ENCODE data around the gene TCERG1L.
"Not testable (repeated sequence)": the region's sequence is repeated elsewhere in the genome, so short reads cannot be mapped to it uniquely, and the experiment has no call there.

Gene TCERG1L

GRCh38 chr10:131083915-131084790 lies 227.4 kb downstream of the TCERG1L start:
- DNase-seq (peak; percentile 12), ATAC-seq (peak; percentile 37)

DNA sequence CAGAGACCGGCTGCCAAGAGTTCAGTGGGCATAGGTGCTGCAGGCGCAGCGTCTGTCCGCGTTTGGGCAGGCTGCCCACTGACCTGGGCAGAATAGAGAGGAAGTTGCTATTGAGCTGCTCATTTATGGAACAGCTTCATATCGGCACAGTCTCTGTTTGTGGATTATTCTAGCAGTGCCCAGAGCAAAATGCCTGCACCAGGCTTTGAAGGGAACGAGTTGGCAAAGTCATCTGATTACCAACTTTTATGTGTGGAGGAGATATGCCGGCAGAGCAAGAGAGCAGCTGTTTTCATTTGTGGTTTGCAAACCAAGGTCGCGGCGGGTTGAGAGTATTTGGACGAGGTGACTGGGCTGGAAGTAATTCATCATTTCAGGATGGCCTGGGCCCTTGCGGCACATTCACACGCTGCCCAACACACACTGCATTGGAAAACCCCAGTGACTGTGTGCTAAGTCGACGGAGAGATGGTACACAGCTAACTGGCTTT lies 228.5 kb downstream of the TCERG1L start:
- no peak for DNase-seq
- no peak for ATAC-seq

DNA sequence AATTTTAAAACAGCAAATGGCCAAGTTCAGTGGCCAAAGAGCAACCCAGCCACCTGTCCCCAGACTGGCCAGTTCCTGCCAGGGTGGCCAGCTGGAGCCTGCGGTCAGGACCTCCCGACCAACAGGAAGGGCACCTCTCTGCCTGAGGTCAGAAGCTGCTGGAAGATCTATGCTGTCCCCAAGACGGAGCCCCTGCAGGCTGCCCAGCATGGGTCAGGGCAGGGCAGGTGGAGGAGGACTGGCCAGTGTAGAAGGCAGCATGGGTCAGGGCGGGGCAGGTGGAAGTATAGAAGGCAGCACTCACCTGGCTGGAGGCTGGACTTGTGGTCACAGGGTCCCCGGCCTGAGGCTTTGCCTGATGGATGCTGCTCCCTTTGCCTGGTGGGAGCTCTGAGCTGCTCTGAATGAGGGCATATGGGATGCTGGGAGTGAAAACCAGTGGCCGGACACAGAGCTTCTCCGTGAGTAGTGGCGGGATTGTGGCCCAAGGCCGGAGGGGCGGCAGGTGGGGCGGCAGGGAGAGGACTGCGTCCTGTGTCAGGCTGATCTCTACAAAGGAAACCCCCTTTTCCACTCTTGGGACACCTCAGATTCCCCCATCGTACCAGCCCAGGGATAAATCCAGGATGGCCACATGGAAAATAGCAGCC lies 229.2 kb downstream of the TCERG1L start:
- ATAC-seq (no peak), DNase-seq (no peak)

DNA sequence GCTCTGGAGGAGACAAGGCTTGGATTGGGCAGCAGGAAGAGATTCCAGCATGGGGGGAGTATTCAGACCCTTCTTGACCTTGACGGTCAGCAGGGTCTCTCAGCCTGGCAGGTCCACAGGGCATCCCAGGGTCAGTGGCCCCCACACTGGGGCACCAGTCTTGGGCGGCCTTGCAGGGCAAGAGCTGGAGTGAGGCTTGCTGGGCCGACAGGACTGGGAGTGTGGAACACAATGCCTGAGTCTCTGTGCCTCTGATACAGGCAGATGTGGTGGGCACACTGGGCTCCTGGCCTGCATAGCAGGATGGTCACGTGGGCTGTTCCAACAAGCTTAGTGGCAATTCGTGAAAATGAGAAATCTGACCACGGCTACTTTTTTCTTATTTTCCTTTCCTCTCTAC lies 229.7 kb downstream of the TCERG1L start:
- DNase-seq (no peak), ATAC-seq (no peak)

DNA sequence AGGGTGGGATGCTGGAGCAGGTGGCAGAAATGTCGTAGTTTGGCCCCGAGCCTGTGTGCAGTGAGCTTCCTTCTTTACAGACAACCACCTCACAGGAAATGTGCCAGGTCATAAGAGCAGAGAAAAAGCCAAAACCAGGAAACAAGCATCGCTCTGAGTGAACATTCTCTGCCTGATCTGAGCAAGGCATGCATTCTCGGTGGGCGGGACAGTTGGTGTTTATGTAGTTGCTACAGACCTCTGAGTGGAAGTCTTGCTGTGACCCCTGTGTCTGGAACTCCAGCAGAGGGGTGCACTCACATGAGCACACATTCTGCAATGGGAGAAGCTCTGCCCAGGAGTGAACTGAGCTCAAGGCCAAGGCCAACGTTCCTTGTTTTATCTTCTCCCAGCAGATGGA lies 230.1 kb downstream of the TCERG1L start:
- ATAC-seq: no peak
- DNase-seq: no peak

DNA sequence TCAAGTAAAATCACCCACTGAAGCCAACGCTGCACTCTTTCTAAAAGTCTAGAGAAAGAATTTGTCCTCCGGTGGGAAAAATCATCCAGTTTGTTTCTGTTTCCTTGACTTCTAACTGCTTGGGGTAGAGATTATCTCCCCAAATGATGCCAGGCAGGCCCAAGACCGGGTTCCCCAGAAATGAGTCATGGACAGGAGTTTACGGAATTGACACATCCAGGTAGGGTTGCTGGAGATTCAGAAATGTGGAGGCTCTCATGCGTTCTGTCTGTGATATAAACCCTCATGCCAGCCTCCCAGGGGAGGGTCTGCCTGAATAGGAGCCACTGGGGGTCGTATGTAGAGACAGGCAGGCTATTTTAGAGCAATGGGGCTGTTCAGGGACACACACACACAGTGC lies 230.9 kb downstream of the TCERG1L start:
- no peak for DNase-seq
- no peak for ATAC-seq

GRCh38 chr10:131079314-131079713 lies 232.2 kb downstream of the TCERG1L start:
- DNase-seq (no peak), ATAC-seq (no peak)

DNA sequence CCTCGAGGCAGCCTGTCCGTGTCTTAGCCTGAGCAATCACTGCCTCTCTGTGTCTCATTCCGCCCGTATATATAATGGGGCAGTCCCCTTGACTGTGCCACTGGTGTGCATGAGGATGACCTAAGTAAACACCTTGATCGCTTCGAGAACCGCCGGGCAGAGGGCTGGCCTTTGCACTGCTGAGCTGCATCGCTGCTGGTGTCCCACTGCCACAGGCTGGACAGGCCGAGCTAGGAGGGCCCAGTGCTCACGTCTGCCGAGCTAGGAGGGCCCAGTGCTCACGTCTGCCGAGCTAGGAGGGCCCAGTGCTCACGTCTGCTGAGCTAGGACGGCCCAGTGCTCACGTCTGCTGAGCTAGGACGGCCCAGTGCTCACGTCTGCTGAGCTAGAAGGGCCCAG lies 232.6 kb downstream of the TCERG1L start:
- not testable (repeated sequence) for ATAC-seq, DNase-seq

DNA sequence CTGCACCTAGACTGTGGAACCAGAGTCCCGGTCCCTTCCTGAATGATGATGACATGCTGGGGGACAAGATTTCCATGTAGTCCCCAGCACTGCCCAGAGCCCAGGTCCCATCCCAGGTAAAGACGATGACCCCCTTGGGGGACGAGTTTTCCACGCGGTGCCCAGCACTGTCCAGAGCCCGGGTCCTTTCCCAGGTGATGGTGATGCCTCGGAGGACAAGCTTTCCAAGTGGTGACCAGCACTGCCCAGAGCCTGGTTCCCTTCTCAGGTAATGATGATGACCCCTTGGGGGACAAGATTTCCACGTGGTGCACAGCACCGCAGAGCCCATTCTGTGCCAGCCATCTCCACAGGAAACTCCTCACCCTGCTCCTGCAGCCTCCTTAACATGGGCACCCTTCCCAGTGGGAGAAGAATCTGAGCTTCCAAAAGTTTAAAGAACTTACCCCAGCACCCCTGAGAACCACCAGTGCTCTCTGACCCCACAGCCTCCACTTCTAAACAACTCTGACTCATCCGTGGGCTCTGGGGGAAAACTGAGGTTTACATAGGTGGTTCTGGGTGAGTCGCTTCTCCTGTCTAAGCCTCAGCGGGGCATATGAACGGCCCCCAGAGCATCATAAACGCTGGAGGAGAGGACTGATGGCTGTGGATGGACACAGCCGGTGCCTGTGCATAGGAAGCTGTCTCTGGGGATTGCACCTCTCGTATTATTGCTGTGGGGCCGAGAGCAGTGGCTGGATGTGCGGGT lies 233.2 kb downstream of the TCERG1L start:
- DNase-seq (no peak), ATAC-seq (no peak)

DNA sequence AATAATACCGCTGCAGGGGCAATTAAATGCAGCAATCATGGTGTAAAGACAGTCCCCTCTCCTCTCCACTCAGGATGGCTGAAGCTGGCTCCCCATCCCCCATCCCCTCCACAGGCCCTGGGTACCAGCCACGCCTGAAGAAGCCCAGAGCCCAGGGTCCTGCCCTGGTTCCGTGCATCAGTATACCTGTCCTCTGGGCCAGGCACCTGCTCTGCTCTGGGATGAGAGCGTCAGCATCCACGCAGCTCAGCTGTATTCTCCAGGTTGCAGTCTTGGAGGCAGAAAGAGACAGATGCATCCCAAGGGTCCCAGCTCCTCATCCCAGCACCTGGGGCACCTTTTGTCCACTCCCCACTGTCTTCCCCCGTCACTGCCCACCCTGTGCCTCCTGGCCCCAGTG lies 233.8 kb downstream of the TCERG1L start:
- ATAC-seq: no peak
- no peak for DNase-seq

- ATAC-seq: no peak
- no peak for DNase-seq
These were observed 234.5 kb downstream of the TCERG1L start for GRCh38 chr10:131077031-131077430.

DNA sequence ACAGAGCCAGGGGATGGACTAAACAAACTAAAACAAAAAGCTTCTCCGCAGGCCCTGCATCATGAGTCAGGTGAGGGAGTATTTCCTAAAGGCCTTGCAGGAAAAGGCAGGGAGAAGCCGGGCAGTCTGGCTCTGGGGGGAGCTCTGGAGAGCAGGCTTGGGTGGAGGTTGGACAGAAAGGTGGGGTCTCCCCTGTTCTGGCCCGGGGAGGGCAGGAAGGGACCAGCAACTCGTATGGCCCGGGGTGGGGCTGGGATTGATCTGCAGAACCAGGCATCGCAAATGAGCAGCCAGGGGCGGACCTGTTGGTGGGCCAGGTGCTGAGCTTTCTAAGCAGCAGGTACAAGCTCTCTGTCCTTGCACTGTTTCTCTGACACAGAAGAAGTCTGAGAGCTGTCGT lies 235.2 kb downstream of the TCERG1L start:
- DNase-seq (no peak), ATAC-seq (no peak)

GRCh38 chr10:131075218-131075770 lies 236.2 kb downstream of the TCERG1L start:
- ATAC-seq (no peak), DNase-seq (no peak)

- ATAC-seq (no peak), DNase-seq (no peak)
These were observed 236.8 kb downstream of the TCERG1L start for GRCh38 chr10:131074682-131075081.

DNA sequence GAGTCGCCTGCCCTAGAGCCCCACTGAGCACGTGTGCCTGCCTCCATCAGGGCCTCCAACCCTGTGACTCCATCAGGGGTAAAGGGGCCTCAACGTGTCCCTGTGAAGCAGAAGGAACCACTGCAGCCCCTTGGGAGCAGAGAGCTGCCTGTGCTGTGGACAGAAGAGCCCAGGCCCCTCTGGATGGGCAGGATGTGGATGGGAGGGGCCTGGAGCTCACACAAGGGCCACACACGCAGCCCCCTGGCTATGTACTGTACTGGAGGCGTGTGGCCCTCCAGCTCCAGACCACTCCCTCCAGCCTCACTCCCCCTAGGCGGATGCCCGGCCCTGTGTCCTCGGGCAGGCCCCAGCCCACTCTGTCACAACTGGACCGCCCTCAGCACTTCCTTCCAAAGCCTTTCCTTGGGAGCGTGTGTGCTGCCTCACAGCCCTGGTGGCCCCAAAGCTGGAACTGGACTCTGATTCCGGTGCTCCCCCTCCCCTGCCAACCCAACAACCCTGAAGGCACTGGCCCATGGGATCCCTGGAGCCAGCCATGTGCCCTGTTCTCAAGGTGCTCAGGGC lies 238.0 kb downstream of the TCERG1L start:
- no peak for ATAC-seq
- DNase-seq: no peak

- DNase-seq (no peak), ATAC-seq (no peak)
These were observed 238.7 kb downstream of the TCERG1L start for GRCh38 chr10:131072651-131073468.

DNA sequence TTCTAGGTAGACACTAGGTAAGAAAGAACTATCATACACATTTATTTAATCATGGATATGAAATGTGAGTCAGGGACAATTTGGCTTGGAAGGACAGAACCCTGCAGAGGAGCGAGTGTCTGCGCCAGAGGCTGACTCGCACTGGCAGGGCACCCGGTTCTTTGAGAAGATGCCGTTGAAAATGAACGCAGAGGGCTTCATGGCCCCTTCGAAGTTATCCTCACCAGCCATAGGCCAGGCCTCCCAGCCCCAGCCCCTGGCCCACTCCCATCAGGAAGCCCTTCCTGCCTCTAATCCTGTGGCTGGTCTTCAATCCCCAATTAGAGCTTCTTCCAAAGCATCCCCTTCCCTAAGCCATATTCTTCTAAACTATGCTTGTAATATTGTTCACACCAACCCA lies 239.8 kb downstream of the TCERG1L start:
- DNase-seq (no peak), ATAC-seq (no peak)

DNA sequence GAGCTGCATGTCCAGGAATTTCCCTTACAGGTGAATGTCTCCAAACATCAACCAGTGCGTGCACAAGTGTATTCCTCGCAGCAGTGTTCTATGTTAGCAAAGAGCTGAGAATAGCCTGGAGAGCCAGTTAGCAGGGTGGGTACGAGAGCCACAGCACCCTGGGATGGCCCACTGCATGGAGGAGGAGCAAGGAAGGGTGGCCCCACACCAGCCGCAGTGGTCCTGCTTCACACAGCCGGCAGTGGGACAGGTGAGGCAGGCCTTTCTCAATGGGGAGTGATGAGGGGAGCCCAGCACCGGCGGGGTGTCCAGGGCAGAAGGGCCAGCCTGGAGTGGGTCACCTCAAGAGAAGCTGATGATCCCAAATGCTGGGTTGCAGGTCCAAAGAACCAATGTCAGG lies 240.7 kb downstream of the TCERG1L start:
- DNase-seq (no peak), ATAC-seq (no peak)

- DNase-seq: no peak
- ATAC-seq: no peak
These were observed 242.8 kb downstream of the TCERG1L start for GRCh38 chr10:131068760-131069159.

- ATAC-seq: no peak
- DNase-seq: no peak
These were observed 243.2 kb downstream of the TCERG1L start for GRCh38 chr10:131068311-131068710.

- ATAC-seq: no peak
- no peak for DNase-seq
These were observed 243.8 kb downstream of the TCERG1L start for GRCh38 chr10:131067690-131068089.

Measured in stimulated activated naive CD8-positive, alpha-beta T cell treated with anti-CD3 and anti-CD28 coated beads, Interleukin-15, Interleukin-2, amounts not matched to agents 100 U/mL and 50 U/mL, for 24 hours (primary cell).